Thymus (tissue), 11 donors: ENCODE data around the gene LHFPL3. TPM values are rescaled to one million over a fixed set of nuclear protein-coding genes. Genes with fewer than 3 reads are reported as not detected.

Source experiments
- DNase-seq, 9 donors: peaks; one replicate each; pipeline ENCODE4 v3.0.0-alpha.2; 2013; ENCODE audit warnings: low spot score in 9 of 9, low read depth in 6 of 9, missing footprints in 1 of 9
- H3K27ac ChIP-seq, 2 donors: one replicate each; pipeline ENCODE4 v1.5.1; 2013; ENCODE audit warnings: control low read depth in 1 of 2, low read depth in 1 of 2, low read length in 1 of 2, mild to moderate bottlenecking in 1 of 2, moderate library complexity in 1 of 2
- H3K27me3 ChIP-seq, 2 donors: one replicate each; pipeline ENCODE4 v1.5.1; 2013; ENCODE audit warnings: low read length in 1 of 2; ENCODE audit not compliant: control insufficient read depth in 2 of 2, insufficient read depth in 1 of 2
- H3K36me3 ChIP-seq, 2 donors: one replicate each; pipeline ENCODE4 v1.5.1; 2013; ENCODE audit warnings: low read length in 1 of 2, mild to moderate bottlenecking in 1 of 2, moderate library complexity in 1 of 2; ENCODE audit not compliant: control insufficient read depth in 2 of 2, insufficient read depth in 2 of 2
- H3K4me1 ChIP-seq, 2 donors: one replicate each; pipeline ENCODE4 v1.5.1; 2013; ENCODE audit warnings: low read length in 2 of 2; ENCODE audit not compliant: control insufficient read depth in 2 of 2, insufficient read depth in 2 of 2
- H3K4me3 ChIP-seq, 2 donors: one replicate each; pipeline ENCODE4 v1.5.1; 2013; ENCODE audit warnings: low read length in 2 of 2, control low read depth in 1 of 2, mild to moderate bottlenecking in 1 of 2
- H3K9me3 ChIP-seq, 2 donors: one replicate each; pipeline ENCODE4 v1.5.1; 2013; ENCODE audit warnings: low read length in 1 of 2, mild to moderate bottlenecking in 1 of 2; ENCODE audit not compliant: control insufficient read depth in 2 of 2, insufficient read depth in 1 of 2
- WGBS: extraction: QIAGEN DNeasy Blood & Tissue Kit; methylation state at CpG from one replicate; pipeline ENCODE4 v1.1.7; 2013; 5-methylcytosine and 5-hydroxymethylcytosine counted together
- polyA plus RNA-seq: library from polyadenylated mRNA; stranded (reverse); fragments of 200-250 nt; gene quantifications from one replicate; pipeline ENCODE4 v1.2.3, GENCODE V29; 2013
- total RNA-seq: library from RNA; stranded (reverse); fragments of 120-200 nt; gene quantifications from one replicate; pipeline ENCODE4 v1.2.4, GENCODE V29; 2013
- donor health status: healthy.

Gene LHFPL3
- total and polyA plus RNA-seq, 2 donors = 0.05 to 0.14 TPM

DNA sequence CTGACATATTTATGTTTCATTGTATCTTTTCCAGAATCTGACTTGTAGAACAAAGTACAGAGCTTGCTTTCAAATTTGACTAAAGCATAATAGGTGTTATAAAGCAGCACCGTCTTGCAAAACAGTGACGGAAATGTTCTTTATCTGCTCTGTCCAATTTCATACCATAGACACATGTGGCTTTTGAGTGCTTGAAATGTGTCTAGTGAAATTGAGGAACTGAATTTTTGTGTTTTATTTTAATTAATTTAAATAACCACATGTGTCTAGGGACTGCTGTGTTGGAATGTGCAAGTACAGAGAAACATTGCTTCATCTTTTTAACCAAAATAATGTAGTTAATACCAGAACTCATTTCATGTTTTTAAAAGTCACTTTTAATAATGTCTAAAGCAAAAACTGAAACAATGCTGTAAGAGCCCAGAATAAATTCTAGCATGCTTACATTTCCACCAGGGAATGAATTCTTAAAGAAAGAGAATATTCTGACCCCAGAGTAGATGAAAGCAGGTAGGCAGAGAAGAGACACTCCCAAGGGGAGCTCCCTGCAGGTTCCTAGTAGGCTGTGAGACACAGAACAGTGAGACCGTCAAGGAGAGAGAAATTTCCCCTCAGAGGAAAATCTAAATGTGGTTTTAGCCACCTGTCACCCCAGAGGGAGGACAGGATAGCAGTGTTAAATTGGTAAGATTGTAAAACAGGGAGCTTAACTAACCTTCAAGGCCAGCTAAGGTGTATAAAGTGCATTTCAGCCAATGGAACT, 510.3 kb downstream of the LHFPL3 start:
- WGBS = 22% methylated on average over 3 of the region's 3 CpGs

DNA sequence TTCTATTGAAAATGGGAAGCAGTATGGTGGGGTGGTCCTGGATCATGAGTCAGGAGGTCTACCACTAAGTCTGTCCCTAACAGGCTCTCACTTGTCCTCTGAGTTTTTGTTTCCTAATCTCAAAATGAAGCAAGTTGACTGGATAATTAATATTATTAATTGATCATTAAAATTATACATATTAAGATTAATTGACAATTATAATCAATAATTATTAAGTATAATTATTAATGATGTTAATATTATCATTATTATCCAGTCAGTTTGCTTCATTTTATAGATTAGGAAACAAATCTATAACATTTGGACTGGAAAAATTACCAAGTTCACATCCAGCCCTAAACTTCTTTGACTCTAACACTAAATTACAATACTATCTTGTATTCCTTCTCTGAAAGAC, 511.4 kb downstream of the LHFPL3 start:
- H3K27ac ChIP-seq = no peak overlapping the region
- no peak overlapping the region for H3K4me3 ChIP-seq
- H3K36me3 ChIP-seq = no peaks in the 10 kb centered on the region
- no peak for DNase-seq
- H3K27me3 ChIP-seq = peaks cover 0 to 3% of the 10 kb centered on the region in 2 donors
- no peaks in the 10 kb centered on the region for H3K4me1 ChIP-seq
- no peaks in the 10 kb centered on the region for H3K9me3 ChIP-seq

More for the DNA sequence above, 510.3 kb downstream of the LHFPL3 start:
- H3K36me3 ChIP-seq = no peaks in the 10 kb centered on the region
- H3K4me3 ChIP-seq = no peak overlapping the region
- no peaks in the 10 kb centered on the region for H3K4me1 ChIP-seq
- no peak for DNase-seq
- no peaks in the 10 kb centered on the region for H3K27me3 ChIP-seq
- no peak overlapping the region for H3K27ac ChIP-seq
- no peaks in the 10 kb centered on the region for H3K9me3 ChIP-seq

DNA sequence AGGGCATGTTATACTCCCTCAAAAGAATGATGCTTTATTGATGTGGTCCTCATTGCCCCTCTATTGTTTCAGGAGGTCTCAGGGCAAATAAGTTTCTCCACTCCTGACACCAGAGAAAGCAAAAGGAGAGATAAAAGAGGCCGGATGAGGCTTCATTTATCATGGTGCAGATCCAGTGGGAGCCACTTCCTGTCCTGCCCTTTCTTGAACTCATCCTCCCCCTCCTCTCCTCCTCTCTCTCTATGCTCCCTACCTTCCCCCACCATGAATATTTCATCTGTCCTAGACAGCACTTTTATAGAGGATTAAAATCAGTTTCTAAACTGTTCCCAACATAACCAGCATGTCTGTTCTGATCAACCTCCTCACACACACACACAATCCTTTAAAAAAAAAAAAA, 513.4 kb downstream of the LHFPL3 start:
- WGBS = 87% methylated on average over 1 of the region's 1 CpG
- H3K27ac ChIP-seq = no peak overlapping the region
- H3K36me3 ChIP-seq = no peaks in the 10 kb centered on the region
- no peaks in the 10 kb centered on the region for H3K9me3 ChIP-seq
- peaks cover 0 to 12% of the 10 kb centered on the region in 2 donors for H3K27me3 ChIP-seq
- no peak for DNase-seq
- no peaks in the 10 kb centered on the region for H3K4me1 ChIP-seq
- no peak overlapping the region for H3K4me3 ChIP-seq

DNA sequence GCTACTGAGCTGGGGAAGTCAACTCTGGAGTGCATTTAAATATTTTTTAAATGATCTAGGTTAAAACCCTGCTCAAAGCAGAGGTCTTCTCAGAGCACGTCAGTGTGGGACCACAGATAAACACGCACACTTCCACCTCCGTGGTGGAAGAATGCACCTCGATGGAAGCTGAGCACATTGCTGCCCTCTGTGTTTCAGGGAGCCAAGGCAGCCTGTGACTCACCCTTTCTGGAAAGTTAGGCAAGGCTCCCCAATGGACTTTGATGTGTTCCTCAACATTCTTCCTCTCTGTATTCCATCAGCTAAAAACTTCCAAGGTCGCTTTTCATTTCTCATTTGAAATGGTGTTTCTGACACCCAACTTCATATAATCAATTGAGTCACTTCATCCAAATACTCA, 514.8 kb downstream of the LHFPL3 start:
- WGBS = 84% methylated on average over 5 of the region's 5 CpGs

DNA sequence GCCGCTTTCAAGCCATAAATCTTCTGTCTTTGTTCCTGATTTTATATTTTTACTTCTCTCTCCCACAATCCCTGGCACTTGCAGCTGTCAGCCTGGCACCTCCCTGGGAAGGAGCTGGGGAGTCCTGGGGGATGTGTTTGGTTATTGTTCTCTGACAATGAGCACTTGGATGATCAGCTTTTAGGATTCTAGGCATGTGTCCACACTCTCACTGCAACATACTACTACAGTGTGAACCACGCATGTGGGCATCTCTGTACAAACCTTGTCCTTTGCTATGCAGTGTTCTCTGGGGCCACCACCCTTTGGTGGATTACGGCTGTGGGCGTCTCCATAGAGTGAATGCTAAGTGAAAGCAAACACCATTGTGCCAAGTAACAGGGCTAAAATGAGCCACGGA, 517.2 kb downstream of the LHFPL3 start:
- Histone ChIP-seq H3K36me3 (no peaks in the 10 kb centered on the region), H3K27ac (no peak overlapping the region), H3K4me3 (no peak overlapping the region), H3K27me3 (peaks cover 0 to 12% of the 10 kb centered on the region in 2 donors), H3K4me1 (no peaks in the 10 kb centered on the region), H3K9me3 (no peaks in the 10 kb centered on the region)
- 88% methylated on average over 5 of the region's 5 CpGs for WGBS
- DNase-seq = no peak

More for the DNA sequence above, 514.8 kb downstream of the LHFPL3 start:
- Histone ChIP-seq H3K27me3 (peaks cover 0 to 12% of the 10 kb centered on the region in 2 donors), H3K9me3 (no peaks in the 10 kb centered on the region), H3K36me3 (no peaks in the 10 kb centered on the region), H3K4me1 (no peaks in the 10 kb centered on the region), H3K4me3 (no peak overlapping the region), H3K27ac (no peak overlapping the region)
- no peak for DNase-seq

DNA sequence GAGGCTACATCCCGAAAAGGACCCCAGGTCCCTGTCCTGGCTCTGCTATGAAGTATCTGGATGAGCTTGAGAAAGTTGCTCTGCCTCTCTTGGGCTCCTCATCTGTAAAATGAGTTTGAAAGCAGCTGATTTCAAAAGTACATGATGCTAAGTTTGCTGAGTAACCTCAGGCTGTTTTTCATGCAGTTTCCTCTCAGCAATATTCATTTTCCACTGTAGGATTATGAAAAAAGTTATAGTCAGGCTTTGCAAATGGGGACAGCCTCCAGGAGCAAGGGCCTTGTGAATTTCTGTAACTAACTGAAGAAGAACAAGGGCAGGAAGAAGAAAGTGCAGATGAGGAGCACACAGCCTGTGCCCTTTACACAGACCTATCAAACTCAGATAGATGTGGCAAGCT, 518.3 kb downstream of the LHFPL3 start:
- WGBS = 98% methylated on average over 1 of the region's 1 CpG
- H3K27ac ChIP-seq = no peak overlapping the region

DNA sequence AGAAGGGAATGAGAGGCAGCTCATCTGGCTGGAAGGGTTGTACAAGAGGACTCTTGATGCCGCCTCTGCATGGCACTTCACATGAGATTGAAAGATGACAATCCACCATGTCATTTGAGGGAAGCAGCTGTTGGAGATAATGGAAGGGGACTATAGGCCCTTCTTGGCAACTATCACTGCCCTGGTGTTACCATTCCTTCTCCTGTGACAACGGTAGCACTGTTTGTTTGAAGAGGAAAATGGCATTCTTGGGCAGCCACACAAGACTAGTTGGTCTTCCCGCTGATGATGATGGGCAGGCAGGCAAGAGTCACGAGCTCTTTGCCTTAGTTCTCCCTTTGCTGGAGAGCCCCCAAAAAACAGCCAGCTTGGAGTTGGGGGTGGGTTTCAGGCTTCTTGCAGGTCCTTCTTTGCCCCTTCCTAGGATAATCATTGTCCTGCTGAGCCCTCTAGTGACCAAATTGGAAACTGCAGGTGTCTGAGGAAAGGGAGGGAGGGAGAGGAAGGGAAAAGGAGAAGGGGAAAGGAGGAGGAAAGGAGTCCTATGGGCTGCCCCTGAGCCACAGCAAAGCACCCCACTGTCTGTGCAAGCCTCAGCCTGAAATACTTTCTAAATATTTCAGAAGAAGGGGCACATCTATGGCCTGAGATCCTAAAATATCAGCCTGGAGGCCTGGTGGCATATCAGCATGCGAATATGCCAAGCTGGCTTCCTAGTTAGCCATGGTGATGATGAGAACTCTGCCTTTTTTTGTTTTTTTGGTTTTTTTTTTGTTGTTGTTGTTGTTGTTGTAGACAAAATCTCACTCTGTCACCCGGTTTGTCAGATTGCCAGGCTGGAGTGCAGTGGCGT, 520.0 kb downstream of the LHFPL3 start:
- Histone ChIP-seq H3K4me3 (no peak overlapping the region), H3K4me1 (no peaks in the 10 kb centered on the region), H3K27ac (no peak overlapping the region), H3K9me3 (no peaks in the 10 kb centered on the region), H3K27me3 (peaks cover 0 to 12% of the 10 kb centered on the region in 2 donors), H3K36me3 (no peaks in the 10 kb centered on the region)
- peak in 8 of 9 donors; percentile 21 to 68 (median 44) for DNase-seq
- 68% methylated on average over 7 of the region's 7 CpGs for WGBS

More for the DNA sequence above, 518.3 kb downstream of the LHFPL3 start:
- H3K4me1 ChIP-seq = no peaks in the 10 kb centered on the region
- H3K36me3 ChIP-seq = no peaks in the 10 kb centered on the region
- H3K9me3 ChIP-seq = no peaks in the 10 kb centered on the region
- H3K27me3 ChIP-seq = peaks cover 0 to 12% of the 10 kb centered on the region in 2 donors
- no peak overlapping the region for H3K4me3 ChIP-seq
- no peak for DNase-seq

DNA sequence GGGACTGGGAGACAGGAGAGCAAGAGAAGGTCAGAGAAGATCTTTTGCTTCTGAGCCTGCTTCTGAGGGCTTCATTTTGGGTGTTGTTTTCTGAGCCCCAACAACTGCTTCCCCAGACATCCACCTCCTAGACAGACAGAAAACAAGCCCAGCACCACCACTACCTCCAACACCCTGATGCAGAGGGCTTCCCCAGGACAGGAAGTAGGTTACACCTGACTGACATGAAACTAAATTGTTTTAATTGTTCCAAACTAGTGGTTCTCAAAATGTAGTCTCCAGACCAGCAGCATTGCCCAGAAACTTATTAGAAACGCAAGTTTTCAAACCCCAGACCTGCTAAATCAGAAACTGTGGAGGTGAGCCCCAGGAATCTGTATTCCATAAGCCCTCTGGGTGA, 522.0 kb downstream of the LHFPL3 start:
- whole genome bisulfite sequencing = 98% methylated on average over 1 of the region's 1 CpG
- no peaks in the 10 kb centered on the region for H3K4me1 ChIP-seq

DNA sequence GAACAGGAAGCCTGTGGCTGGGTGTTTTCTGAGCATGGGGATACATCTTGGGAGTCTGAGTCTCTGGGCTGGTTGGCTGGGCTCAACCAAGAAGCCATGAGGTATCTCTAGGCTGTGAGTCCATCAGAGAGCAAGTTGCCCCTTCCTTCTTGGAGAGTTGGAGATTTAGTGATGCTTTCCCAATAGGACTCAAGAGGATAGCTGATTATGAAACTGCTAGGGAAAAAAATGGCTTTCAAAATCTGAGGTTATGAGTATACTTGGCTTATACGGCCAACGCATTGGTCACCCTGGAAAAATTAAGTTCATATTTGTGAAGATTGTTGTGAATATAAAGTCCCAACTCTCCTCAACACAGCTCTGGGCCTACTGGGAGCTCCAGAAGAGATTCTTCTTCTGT, 522.9 kb downstream of the LHFPL3 start:
- no peak overlapping the region for H3K27ac ChIP-seq
- H3K4me1 ChIP-seq = no peaks in the 10 kb centered on the region
- H3K27me3 ChIP-seq = no peaks in the 10 kb centered on the region
- H3K4me3 ChIP-seq = no peak overlapping the region
- H3K36me3 ChIP-seq = no peaks in the 10 kb centered on the region
- 98% methylated on average over 2 of the region's 2 CpGs for WGBS
- DNase-seq = no peak
- no peaks in the 10 kb centered on the region for H3K9me3 ChIP-seq

More for the DNA sequence above, 522.0 kb downstream of the LHFPL3 start:
- Histone ChIP-seq H3K27me3 (peaks cover 0 to 4% of the 10 kb centered on the region in 2 donors), H3K4me3 (no peak overlapping the region), H3K9me3 (no peaks in the 10 kb centered on the region), H3K36me3 (no peaks in the 10 kb centered on the region), H3K27ac (no peak overlapping the region)
- no peak for DNase-seq
